HepG2 (cell line): ENCODE data around the gene NADK2. TPM values are rescaled to one million over a fixed set of nuclear protein-coding genes. Genes with fewer than 3 reads are reported as not detected.
A peak's percentile ranks its signal among the peaks of the same experiment; 100 is the strongest.

Experiments used
- CCAR2 ChIP-seq: fragments of 200-400 bp; formaldehyde crosslinking; optimal IDR thresholded peaks from 2 replicates; pipeline ENCODE3; 2018; ENCODE audit warnings: low read depth, mild to moderate bottlenecking, low read length, moderate library complexity
- CREBL2 ChIP-seq: sonication (generic); formaldehyde crosslinking; IDR thresholded peaks from 2 replicates; pipeline ENCODE4 v1.8.1; 2023; ENCODE audit warnings: missing genetic modification reagents, mild to moderate bottlenecking, borderline replicate concordance
- ESRRA ChIP-seq: sonication (generic); formaldehyde crosslinking; IDR thresholded peaks from 2 replicates; pipeline ENCODE4 v1.5.1; 2020; ENCODE audit warnings: mild to moderate bottlenecking, low read depth, missing genetic modification reagents
- HHEX ChIP-seq: IDR thresholded peaks from 2 replicates; pipeline ENCODE4 v1.6.1; 2016; ENCODE audit warnings: control low read depth
- IKZF4 ChIP-seq: sonication (generic); formaldehyde crosslinking; IDR thresholded peaks from 2 replicates; pipeline ENCODE4 v1.5.1; 2020; ENCODE audit warnings: borderline replicate concordance, mild to moderate bottlenecking, low read depth, missing genetic modification reagents; ENCODE audit errors: not compliant biosample characterization
- MTERF4 ChIP-seq: sonication (generic); formaldehyde crosslinking; IDR thresholded peaks from 2 replicates; pipeline ENCODE4 v1.8.0; 2023; ENCODE audit warnings: mild to moderate bottlenecking, missing genetic modification reagents
- MTF2 ChIP-seq: sonication (generic); formaldehyde crosslinking; IDR thresholded peaks from 2 replicates; pipeline ENCODE4 v1.5.0; 2020; ENCODE audit warnings: missing genetic modification reagents, borderline replicate concordance
- REPIN1 ChIP-seq: sonication (generic); formaldehyde crosslinking; IDR thresholded peaks from 2 replicates; pipeline ENCODE4 v1.8.0; 2022; ENCODE audit warnings: missing genetic modification reagents, low read depth, mild to moderate bottlenecking, borderline replicate concordance
- TFAP4 ChIP-seq: sonication (generic); IDR thresholded peaks from 2 replicates; pipeline ENCODE4 v1.6.1; 2016; ENCODE audit warnings: low read depth, borderline replicate concordance
- TFDP2 ChIP-seq: sonication (generic); formaldehyde crosslinking; IDR thresholded peaks from 2 replicates; pipeline ENCODE4 v1.4.0; 2020; ENCODE audit warnings: missing genetic modification reagents
- ZNF468 ChIP-seq: sonication (generic); formaldehyde crosslinking; IDR thresholded peaks from 2 replicates; pipeline ENCODE4 v1.8.0; 2022; ENCODE audit warnings: mild to moderate bottlenecking, moderate library complexity, missing genetic modification reagents
- ZNF552 ChIP-seq: sonication (generic); formaldehyde crosslinking; IDR thresholded peaks from 2 replicates; pipeline ENCODE4 v1.9.0; 2022; ENCODE audit warnings: missing genetic modification reagents, mild to moderate bottlenecking, borderline replicate concordance
- ZNF562 ChIP-seq: sonication (generic); formaldehyde crosslinking; IDR thresholded peaks from 2 replicates; pipeline ENCODE4 v1.8.0; 2022; ENCODE audit warnings: missing genetic modification reagents, borderline replicate concordance
- ZNF616 ChIP-seq: sonication (generic); formaldehyde crosslinking; IDR thresholded peaks from 2 replicates; pipeline ENCODE4 v1.5.0; 2020; ENCODE audit warnings: low read depth, mild to moderate bottlenecking, missing genetic modification reagents
- ZNF646 ChIP-seq: sonication (generic); formaldehyde crosslinking; IDR thresholded peaks from 2 replicates; pipeline ENCODE4 v1.9.0; 2021; ENCODE audit warnings: mild to moderate bottlenecking, missing genetic modification reagents
- ZSCAN22 ChIP-seq: sonication (generic); formaldehyde crosslinking; IDR thresholded peaks from 2 replicates; pipeline ENCODE4 v1.4.0; 2020; ENCODE audit warnings: mild to moderate bottlenecking, missing genetic modification reagents
- polyA plus RNA-seq, 8 experiments: library from polyadenylated mRNA; depleted of rRNA in 3 of 8; stranded (reverse) in 7 of 8; unstranded in 1 of 8; fragments of >200 nt; fragmentation: Illumina TruSeq in 4 of 8; extraction: Trizol in 4 of 8; gene quantifications; 2 replicates each; pipeline versions ENCODE4 v1.2.1 to v1.2.3, GENCODE V29; 2011 to 2016; ENCODE audit warnings: low read depth in 4 of 8, missing spikeins in 1 of 8, mixed read lengths in 1 of 8; ENCODE audit not compliant: insufficient read depth in 1 of 8
- total RNA-seq, 5 experiments: library from RNA; depleted of rRNA; stranded (reverse); fragments of >200 nt; fragmentation: Illumina TruSeq; extraction: Trizol; gene quantifications; 2 replicates each; pipeline ENCODE4 v1.2.3, GENCODE V29; 2016; ENCODE audit warnings: low read depth in 1 of 5

Gene NADK2
- total and polyA plus RNA-seq, 2 of the 13 experiments (the other 11 are each of a cell fraction or from before 2014, with no cell fraction given) = 13.9 to 71.4 TPM

- TF ChIP-seq ZNF646 (no peak), MTF2 (CRISPR knock-in tag) (no peak), MTERF4 (CRISPR knock-in tag) (peak; percentile 40; the same call in 1 of the 2 replicates), ZNF468 (no peak), HHEX (CRISPR knock-in tag) (no peak), CCAR2 (no peak), REPIN1 (CRISPR knock-in tag) (peak; percentile 84; the same call in 1 of the 2 replicates), TFDP2 (CRISPR knock-in tag) (peak; percentile 92), ZSCAN22 (CRISPR knock-in tag) (no peak; the same call in 1 of the 2 replicates), CREBL2 (CRISPR knock-in tag) (no peak), TFAP4 (peak; percentile 92), ZNF616 (CRISPR knock-in tag) (no peak), ZNF552 (CRISPR knock-in tag) (no peak; the same call in 1 of the 2 replicates), IKZF4 (no peak), ZNF562 (CRISPR knock-in tag) (no peak; the same call in 1 of the 2 replicates), ESRRA (CRISPR knock-in tag) (no peak)
Observed at GRCh38 chr5:36241631-36242533, at the start of gene NADK2 (continued).
